Measurements from ENCODE around the gene MYLK. TPM values are rescaled to one million over a fixed set of nuclear protein-coding genes. Genes with fewer than 3 reads are reported as not detected.

Gene MYLK
- total and polyA plus RNA-seq, 7 donors: 3.2 to 13.7 (median 5.8) TPM

DNA sequence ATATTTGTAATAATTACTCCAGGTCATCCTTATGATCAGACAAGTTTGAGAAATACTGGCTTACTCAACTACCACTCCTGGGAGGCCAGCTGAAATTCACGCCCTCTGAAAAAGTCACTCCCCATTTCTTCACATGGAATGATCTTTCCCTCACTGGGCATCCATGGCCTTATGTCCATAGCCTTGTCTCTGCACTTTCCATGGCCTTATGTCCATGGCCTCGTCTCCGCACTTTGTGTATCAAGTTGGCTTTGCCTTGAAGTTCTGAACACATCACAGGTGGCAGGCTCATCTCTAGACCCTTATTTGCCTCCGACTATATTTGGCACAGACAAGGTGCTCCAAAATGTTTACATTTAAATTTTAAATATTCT lies 241.2 kb downstream of the MYLK start:
- no peak overlapping the region for H3K27ac ChIP-seq
- WGBS, 3 donors: 94 to 97% (median 94%) methylated on average over 4 of the region's 4 CpGs
- TF ChIP-seq, protein P1, sequence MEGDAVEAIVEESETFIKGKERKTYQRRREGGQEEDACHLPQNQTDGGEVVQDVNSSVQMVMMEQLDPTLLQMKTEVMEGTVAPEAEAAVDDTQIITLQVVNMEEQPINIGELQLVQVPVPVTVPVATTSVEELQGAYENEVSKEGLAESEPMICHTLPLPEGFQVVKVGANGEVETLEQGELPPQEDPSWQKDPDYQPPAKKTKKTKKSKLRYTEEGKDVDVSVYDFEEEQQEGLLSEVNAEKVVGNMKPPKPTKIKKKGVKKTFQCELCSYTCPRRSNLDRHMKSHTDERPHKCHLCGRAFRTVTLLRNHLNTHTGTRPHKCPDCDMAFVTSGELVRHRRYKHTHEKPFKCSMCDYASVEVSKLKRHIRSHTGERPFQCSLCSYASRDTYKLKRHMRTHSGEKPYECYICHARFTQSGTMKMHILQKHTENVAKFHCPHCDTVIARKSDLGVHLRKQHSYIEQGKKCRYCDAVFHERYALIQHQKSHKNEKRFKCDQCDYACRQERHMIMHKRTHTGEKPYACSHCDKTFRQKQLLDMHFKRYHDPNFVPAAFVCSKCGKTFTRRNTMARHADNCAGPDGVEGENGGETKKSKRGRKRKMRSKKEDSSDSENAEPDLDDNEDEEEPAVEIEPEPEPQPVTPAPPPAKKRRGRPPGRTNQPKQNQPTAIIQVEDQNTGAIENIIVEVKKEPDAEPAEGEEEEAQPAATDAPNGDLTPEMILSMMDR (IDR thresholded peaks at IDR 0.05): no peak
- H3K4me3 ChIP-seq: no peak overlapping the region
- ATAC-seq (no peak), DNase-seq (no peak)
- H3K27me3 ChIP-seq (ENCODE audit: insufficient read depth in 3 of 3, low read length in 2 of 3): no peaks in the 10 kb centered on the region
- intact Hi-C loops (cut with DNase I): no loop called here
- no peaks in the 10 kb centered on the region for H3K36me3 ChIP-seq (ENCODE audit: insufficient read depth in 1 of 2, low read depth in 1 of 2)
- no peaks in the 10 kb centered on the region for H3K9me3 ChIP-seq
- no peaks in the 10 kb centered on the region for H3K4me1 ChIP-seq

DNA sequence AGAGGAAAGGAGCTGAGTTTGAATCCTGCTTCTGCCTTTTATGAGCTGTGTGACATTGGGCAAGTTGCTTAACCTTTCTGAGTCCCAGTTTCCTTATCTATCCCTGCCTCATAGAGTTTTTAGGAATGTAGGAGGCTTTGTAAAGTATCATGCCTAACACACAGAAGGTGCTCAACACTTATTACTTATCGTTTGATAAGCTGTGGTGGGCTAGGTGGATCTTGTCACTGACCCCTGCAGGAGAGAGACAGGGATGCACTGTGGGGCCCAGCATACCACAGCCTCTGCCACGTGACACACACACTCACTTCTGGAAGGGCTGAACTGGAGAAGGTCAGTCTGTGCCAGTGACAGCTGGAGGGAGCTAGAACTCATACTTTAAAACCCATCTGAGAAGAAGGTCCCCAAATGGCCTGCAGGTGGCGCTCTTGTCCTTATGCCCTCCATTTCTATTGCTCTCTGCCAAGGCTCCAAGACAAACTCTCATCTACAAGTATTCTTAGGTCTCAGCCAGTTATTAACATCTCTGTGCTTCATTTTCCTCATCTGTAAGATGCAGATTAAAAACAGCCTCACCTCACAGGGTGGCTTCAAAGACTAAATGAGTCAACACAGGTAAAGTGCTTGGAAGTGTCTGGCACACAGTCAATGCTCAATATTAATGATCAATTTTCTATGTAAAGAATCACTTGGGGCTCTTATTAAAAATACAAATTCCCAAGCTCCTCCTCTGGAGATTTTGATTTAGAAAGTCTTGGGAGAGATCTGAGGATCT lies 241.8 kb downstream of the MYLK start:
- TF ChIP-seq, protein P1 (IDR thresholded peaks at IDR 0.05): peak; percentile 51
- ATAC-seq: peak in 3 of 4 donors; percentile 22 to 70 (median 60)
- no peaks in the 10 kb centered on the region for H3K36me3 ChIP-seq (ENCODE audit: insufficient read depth in 1 of 2, low read depth in 1 of 2)
- intact Hi-C loops (cut with DNase I): no loop called here
- no peak overlapping the region for H3K27ac ChIP-seq
- 35 to 49% (median 37%) methylated on average over 3 of the region's 3 CpGs for WGBS, 3 donors
- no peaks in the 10 kb centered on the region for H3K9me3 ChIP-seq
- no peaks in the 10 kb centered on the region for H3K4me1 ChIP-seq
- DNase-seq: peak in 1 of 2 donors; percentile 53
- no peak overlapping the region for H3K4me3 ChIP-seq
- no peaks in the 10 kb centered on the region for H3K27me3 ChIP-seq (ENCODE audit: insufficient read depth in 3 of 3, low read length in 2 of 3)

DNA sequence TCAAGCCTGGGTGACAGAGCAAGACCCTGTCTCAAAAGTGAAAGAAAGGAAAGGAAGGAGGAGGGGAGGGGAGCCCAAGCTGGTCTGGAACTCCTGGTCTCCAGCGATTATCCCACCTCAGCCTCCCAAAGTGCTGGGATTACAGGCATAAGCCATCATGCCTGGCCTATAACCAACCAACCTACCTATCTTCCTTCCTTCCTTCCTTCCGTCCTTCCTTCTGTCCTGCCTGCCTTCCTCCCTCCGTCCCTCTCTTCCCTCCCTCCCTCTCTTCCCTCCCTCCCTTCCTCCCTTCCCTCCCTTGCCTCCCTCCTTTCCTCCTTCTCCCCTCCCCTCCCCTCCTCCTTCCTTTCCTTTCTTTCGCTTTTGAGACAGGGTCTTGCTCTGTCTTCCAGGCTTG lies 242.6 kb downstream of the MYLK start:
- DNase-seq: no peak
- 64 to 89% (median 83%) methylated on average over 4 of the region's 4 CpGs for WGBS, 3 donors
- no peak overlapping the region for H3K4me3 ChIP-seq
- TF ChIP-seq, protein P1 (IDR thresholded peaks at IDR 0.05): no peak
- H3K4me1 ChIP-seq: no peaks in the 10 kb centered on the region
- intact Hi-C loops (cut with DNase I): no loop called here
- no peaks in the 10 kb centered on the region for H3K27me3 ChIP-seq (ENCODE audit: insufficient read depth in 3 of 3, low read length in 2 of 3)
- no peak overlapping the region for H3K27ac ChIP-seq
- ATAC-seq: no peak
- H3K9me3 ChIP-seq: no peaks in the 10 kb centered on the region
- H3K36me3 ChIP-seq (ENCODE audit: insufficient read depth in 1 of 2, low read depth in 1 of 2): no peaks in the 10 kb centered on the region

DNA sequence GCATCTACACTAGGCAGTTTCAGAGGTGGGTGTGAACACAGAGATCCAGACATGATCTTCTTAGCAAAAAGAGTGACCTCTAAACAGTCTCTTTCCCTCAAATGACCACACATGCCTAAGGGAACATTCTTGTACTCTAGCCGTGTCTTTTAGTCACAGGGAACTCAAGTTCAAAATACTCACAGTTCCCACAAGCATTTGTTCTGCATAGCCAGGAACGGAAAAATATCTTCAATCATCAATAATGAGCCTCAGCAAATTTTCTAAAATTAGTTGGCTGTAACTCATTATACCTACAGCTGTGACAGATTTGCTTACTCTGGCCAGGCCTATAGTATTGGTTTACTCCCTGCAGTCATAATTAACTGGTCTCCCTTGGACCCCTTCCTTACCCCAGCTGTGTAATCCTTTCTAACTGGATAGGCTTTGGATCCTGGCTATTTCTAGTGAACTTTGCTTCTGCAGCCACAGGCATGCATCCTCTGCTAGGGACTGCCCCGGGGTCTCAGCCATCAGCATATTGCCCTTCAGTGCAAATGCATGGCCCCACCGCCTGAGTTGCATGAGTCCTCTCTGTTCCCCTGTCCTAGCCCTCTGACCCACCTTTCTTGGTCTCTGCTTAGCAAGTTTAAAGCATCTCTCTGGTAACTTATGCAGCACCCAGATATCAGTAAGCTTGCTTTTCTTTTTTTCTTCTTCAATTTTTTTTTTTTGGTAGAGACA lies 243.2 kb downstream of the MYLK start:
- intact Hi-C loops (cut with DNase I): no loop called here
- Histone ChIP-seq H3K4me3 (no peak overlapping the region), H3K36me3 (ENCODE audit: insufficient read depth in 1 of 2, low read depth in 1 of 2) (no peaks in the 10 kb centered on the region), H3K27me3 (ENCODE audit: insufficient read depth in 3 of 3, low read length in 2 of 3) (no peaks in the 10 kb centered on the region), H3K9me3 (no peaks in the 10 kb centered on the region), H3K27ac (no peak overlapping the region), H3K4me1 (no peaks in the 10 kb centered on the region)
- DNase-seq (no peak), ATAC-seq (no peak)
- TF ChIP-seq, protein P1 (IDR thresholded peaks at IDR 0.05): no peak
- WGBS, 3 donors: 51 to 74% (median 55%) methylated on average over 4 of the region's 4 CpGs
